Fibroblast of mammary gland (primary cell): ENCODE results near the gene LARP4B.

Source experiments
- DNase-seq: peaks from one replicate; pipeline ENCODE4 v3.0.0-alpha.2; 2010; ENCODE audit warnings: low read depth
- H3K4me3 ChIP-seq: 2 replicates; pipeline ENCODE4 v1.5.1; 2011; ENCODE audit warnings: low read depth, mild to moderate bottlenecking, low read length, moderate library complexity; ENCODE audit not compliant: control insufficient read depth
- CTCF ChIP-seq: conservative IDR thresholded peaks from 2 replicates; pipeline ENCODE4 v1.5.1; 2011; ENCODE audit warnings: low read depth, low read length, inconsistent platforms; ENCODE audit not compliant: control insufficient read depth, insufficient read depth

LARP4B gene

GRCh38 chr10:860519-860918, 71.0 kb downstream of the LARP4B start:
- no peak for DNase-seq
- H3K4me3 ChIP-seq, result no peak overlapping the region
- no peak for TF ChIP-seq CTCF

- no peak for DNase-seq
- TF ChIP-seq CTCF, result no peak
Observed at GRCh38 chr10:856416-857157, 74.9 kb downstream of the LARP4B start.

GRCh38 chr10:855671-856070, 75.8 kb downstream of the LARP4B start:
- DNase-seq, result no peak
- no peak for TF ChIP-seq CTCF
- H3K4me3 ChIP-seq, result no peak overlapping the region

More at GRCh38 chr10:856416-857157, 74.9 kb downstream of the LARP4B start:
- no peak overlapping the region for H3K4me3 ChIP-seq

DNA sequence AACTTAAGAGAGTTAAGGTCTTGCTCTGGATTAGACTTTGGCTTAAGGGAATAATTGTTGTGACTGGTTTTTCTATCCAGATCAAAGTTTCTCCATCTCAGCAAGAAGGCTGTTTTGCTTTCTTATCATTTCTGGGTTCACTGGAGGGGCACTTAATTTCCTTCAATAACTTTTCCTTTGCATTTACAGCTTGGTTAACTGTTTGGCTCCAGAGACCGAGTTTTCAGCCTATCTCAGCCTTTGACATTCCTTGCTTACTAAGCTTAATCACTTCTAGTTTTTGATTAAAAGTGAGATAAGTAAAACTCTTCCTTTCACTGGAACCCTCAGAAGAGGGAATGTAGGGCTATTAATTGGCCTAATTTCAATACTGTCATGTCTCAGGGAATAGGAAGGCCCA, 76.4 kb downstream of the LARP4B start:
- DNase-seq, result no peak
- TF ChIP-seq CTCF, result no peak
- no peak overlapping the region for H3K4me3 ChIP-seq

- no peak for TF ChIP-seq CTCF
- DNase-seq, result no peak
- no peak overlapping the region for H3K4me3 ChIP-seq
Observed at GRCh38 chr10:853017-853416, 78.5 kb downstream of the LARP4B start.

GRCh38 chr10:852386-852785, 79.1 kb downstream of the LARP4B start:
- TF ChIP-seq CTCF, result no peak
- DNase-seq, result no peak
- no peak overlapping the region for H3K4me3 ChIP-seq
